ENCODE results near the gene E2F7. TPM values are rescaled to one million over a fixed set of nuclear protein-coding genes. Genes with fewer than 3 reads are reported as not detected.

Gene E2F7
- total and polyA plus RNA-seq, 7 donors: 0.03 to 0.76 (median 0.09) TPM; not detected in 3

GRCh38 chr12:76976777-76977382 is 88.5 kb downstream of the E2F7 start:
- no peaks in the 10 kb centered on the region for H3K36me3 ChIP-seq (ENCODE audit: insufficient read depth in 1 of 2, low read depth in 1 of 2)
- intact Hi-C loops (cut with DNase I): no loop called here
- H3K4me1 ChIP-seq: no peaks in the 10 kb centered on the region
- no peak for TF ChIP-seq CTCF (IDR thresholded peaks at IDR 0.05)
- H3K9me3 ChIP-seq: peaks cover 3% of the 10 kb centered on the region
- no peak for DNase-seq
- 46 to 61% (median 56%) methylated on average over 2 of the region's 2 CpGs for WGBS, 3 donors
- no peak overlapping the region for H3K4me3 ChIP-seq
- ATAC-seq: no peak
- H3K27ac ChIP-seq: no peak overlapping the region
- H3K27me3 ChIP-seq (ENCODE audit: insufficient read depth in 3 of 3, low read length in 2 of 3): no peaks in the 10 kb centered on the region

Other genes with a start within 250 kb of the E2F7 start
- 10 to 100 TPM in 1 of 4 donors, 1 to 10 TPM in 3; 5.2 to 22.3 (median 6.9) TPM for gene CSRP2, start 186.6 kb downstream of the E2F7 start, total RNA-seq
- gene CSRP2, start 186.6 kb downstream of the E2F7 start, polyA plus RNA-seq: 10 to 100 TPM; 11.4 to 16.6 (median 16.3) TPM

All from psoas muscle (tissue), 8 donors.